ENCODE measurements around the gene SNRPD2.

Gene SNRPD2

GRCh38 chr19:45676851-45677263 lies 14.9 kb downstream of the SNRPD2 start:
- TF ChIP-seq CTCF (conservative IDR thresholded peaks at IDR 0.05; ENCODE audit: low read length) = no peak
- DNase-seq (ENCODE audit: low read depth) = no peak

GRCh38 chr19:45674946-45675345 lies 16.8 kb downstream of the SNRPD2 start:
- TF ChIP-seq CTCF (conservative IDR thresholded peaks at IDR 0.05; ENCODE audit: low read length) = no peak
- DNase-seq (ENCODE audit: low read depth) = no peak
- no peak overlapping the region for H3K4me3 ChIP-seq (ENCODE audit: low read length)

More at GRCh38 chr19:45676851-45677263, 14.9 kb downstream of the SNRPD2 start:
- peak overlapping the region; percentile 22; the same call in 1 of the 2 replicates for H3K4me3 ChIP-seq (ENCODE audit: low read length)

GRCh38 chr19:45670670-45671453 lies 20.9 kb downstream of the SNRPD2 start:
- peak; percentile 42 for DNase-seq (ENCODE audit: low read depth)
- no peak for TF ChIP-seq CTCF (conservative IDR thresholded peaks at IDR 0.05; ENCODE audit: low read length)
- H3K4me3 ChIP-seq (ENCODE audit: low read length) = no peak overlapping the region

GRCh38 chr19:45668342-45668871 lies 23.3 kb downstream of the SNRPD2 start:
- H3K4me3 ChIP-seq (ENCODE audit: low read length) = peak overlapping the region; percentile 63
- TF ChIP-seq CTCF (conservative IDR thresholded peaks at IDR 0.05; ENCODE audit: low read length) = no peak
- no peak for DNase-seq (ENCODE audit: low read depth)

GRCh38 chr19:45667620-45668341 lies 24.0 kb downstream of the SNRPD2 start, which contains the start of gene GIPR:
Gene GIPR, plus strand, starts transcription at chr19:45668221. Its CDS starts 1,300 bp downstream, at chr19:45669521.
- TF ChIP-seq CTCF (conservative IDR thresholded peaks at IDR 0.05; ENCODE audit: low read length) = no peak
- peak; percentile 8 for DNase-seq (ENCODE audit: low read depth)
- H3K4me3 ChIP-seq (ENCODE audit: low read length) = peak within 1 kb of the TSS; percentile 63

- DNase-seq (ENCODE audit: low read depth) = peak; percentile 14
- TF ChIP-seq CTCF (conservative IDR thresholded peaks at IDR 0.05; ENCODE audit: low read length) = no peak
- H3K4me3 ChIP-seq (ENCODE audit: low read length) = no peak overlapping the region
Measured at GRCh38 chr19:45664575-45664974, 27.2 kb downstream of the SNRPD2 start.

Data from AG10803 (cell line).